Measurements from ENCODE around the gene NTRK2.
A peak's percentile ranks its signal among the peaks of the same experiment; 100 is the strongest.

Gene NTRK2

GRCh38 chr9:84950879-84951811 is 281.6 kb downstream of the NTRK2 start:
- Histone ChIP-seq H3K4me1 (ENCODE audit: control insufficient read depth, insufficient read depth, low read length) (no peaks in the 10 kb centered on the region), H3K4me3 (ENCODE audit: low read depth, low read length) (no peak overlapping the region), H3K36me3 (ENCODE audit: control insufficient read depth in 2 of 2, insufficient read depth in 1 of 2, low read length in 2 of 2) (no peaks in the 10 kb centered on the region), H3K27ac (ENCODE audit: extremely low read depth, low read depth, low read length) (no peak overlapping the region), H3K9me3 (ENCODE audit: control insufficient read depth, insufficient read depth, low read depth, low read length) (no peaks in the 10 kb centered on the region)
- ChIA-PET POLR2A (no interaction called here), CTCF (interaction anchor here (0.5 to 1.6 kb wide), 10 partner anchors 15 to 547 kb away, joined by 3 to 6 read pairs (median 4); no protein-coding TSS in a partner anchor)
- TF ChIP-seq ZNF184 (tag by site-specific recombination; IDR thresholded peaks at IDR 0.05) (no peak), ZNF394 (tag by site-specific recombination; IDR thresholded peaks at IDR 0.05; ENCODE audit: borderline replicate concordance) (no peak), ZEB2 (tag by site-specific recombination; IDR thresholded peaks at IDR 0.05) (no peak), ZNF555 (tag by site-specific recombination; conservative IDR thresholded peaks at IDR 0.05) (no peak), ZNF239 (tag by site-specific recombination; IDR thresholded peaks at IDR 0.05) (no peak), KLF8 (tag by site-specific recombination; IDR thresholded peaks at IDR 0.05) (no peak)

- H3K27ac ChIP-seq (ENCODE audit: extremely low read depth, low read depth, low read length): no peak overlapping the region
- TF ChIP-seq ZNF518A (tag by site-specific recombination; conservative IDR thresholded peaks at IDR 0.05; ENCODE audit: low read depth) (no peak), ZNF768 (tag by site-specific recombination; IDR thresholded peaks at IDR 0.05) (peak; percentile 51; the same call in 1 of the 2 replicates)
- H3K4me3 ChIP-seq (ENCODE audit: low read depth, low read length): no peak overlapping the region
- H3K36me3 ChIP-seq (ENCODE audit: control insufficient read depth in 2 of 2, insufficient read depth in 1 of 2, low read length in 2 of 2): no peaks in the 10 kb centered on the region
- CTCF ChIA-PET: interaction anchor here (0.7 to 1.1 kb wide), 2 partner anchors 37 to 38 kb away, joined by 3 read pairs; no protein-coding TSS in a partner anchor
- POLR2A ChIA-PET: no interaction called here
- H3K4me1 ChIP-seq (ENCODE audit: control insufficient read depth, insufficient read depth, low read length): no peaks in the 10 kb centered on the region
- H3K9me3 ChIP-seq (ENCODE audit: control insufficient read depth, insufficient read depth, low read depth, low read length): no peaks in the 10 kb centered on the region
These were observed 283.8 kb downstream of the NTRK2 start for GRCh38 chr9:84953252-84953773.

- CTCF ChIA-PET: interaction anchor here (0.6 to 1.9 kb wide), 19 partner anchors 8 to 556 kb away, joined by 3 to 9 read pairs (median 4); no protein-coding TSS in a partner anchor
- no peaks in the 10 kb centered on the region for H3K9me3 ChIP-seq (ENCODE audit: control insufficient read depth, insufficient read depth, low read depth, low read length)
- no peak overlapping the region for H3K4me3 ChIP-seq (ENCODE audit: low read depth, low read length)
- H3K27ac ChIP-seq (ENCODE audit: extremely low read depth, low read depth, low read length): no peak overlapping the region
- POLR2A ChIA-PET: no interaction called here
- no peaks in the 10 kb centered on the region for H3K4me1 ChIP-seq (ENCODE audit: control insufficient read depth, insufficient read depth, low read length)
- no peaks in the 10 kb centered on the region for H3K36me3 ChIP-seq (ENCODE audit: control insufficient read depth in 2 of 2, insufficient read depth in 1 of 2, low read length in 2 of 2)
- TF ChIP-seq ZNF660 (tag by site-specific recombination; IDR thresholded peaks at IDR 0.05): peak; percentile 71
- 0 out of 2 replicates have a peak, but pooled peaks have one; percentile 24 for TF ChIP-seq ZNF2 (tag by site-specific recombination; IDR thresholded peaks at IDR 0.05)
- TF ChIP-seq ZNF600 (tag by site-specific recombination; IDR thresholded peaks at IDR 0.05): peak; percentile 69
- TF ChIP-seq, protein P1, sequence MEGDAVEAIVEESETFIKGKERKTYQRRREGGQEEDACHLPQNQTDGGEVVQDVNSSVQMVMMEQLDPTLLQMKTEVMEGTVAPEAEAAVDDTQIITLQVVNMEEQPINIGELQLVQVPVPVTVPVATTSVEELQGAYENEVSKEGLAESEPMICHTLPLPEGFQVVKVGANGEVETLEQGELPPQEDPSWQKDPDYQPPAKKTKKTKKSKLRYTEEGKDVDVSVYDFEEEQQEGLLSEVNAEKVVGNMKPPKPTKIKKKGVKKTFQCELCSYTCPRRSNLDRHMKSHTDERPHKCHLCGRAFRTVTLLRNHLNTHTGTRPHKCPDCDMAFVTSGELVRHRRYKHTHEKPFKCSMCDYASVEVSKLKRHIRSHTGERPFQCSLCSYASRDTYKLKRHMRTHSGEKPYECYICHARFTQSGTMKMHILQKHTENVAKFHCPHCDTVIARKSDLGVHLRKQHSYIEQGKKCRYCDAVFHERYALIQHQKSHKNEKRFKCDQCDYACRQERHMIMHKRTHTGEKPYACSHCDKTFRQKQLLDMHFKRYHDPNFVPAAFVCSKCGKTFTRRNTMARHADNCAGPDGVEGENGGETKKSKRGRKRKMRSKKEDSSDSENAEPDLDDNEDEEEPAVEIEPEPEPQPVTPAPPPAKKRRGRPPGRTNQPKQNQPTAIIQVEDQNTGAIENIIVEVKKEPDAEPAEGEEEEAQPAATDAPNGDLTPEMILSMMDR (tag by site-specific recombination; IDR thresholded peaks at IDR 0.05): peak; percentile 92
- no peak for TF ChIP-seq GLIS1 (tag by site-specific recombination; IDR thresholded peaks at IDR 0.05)
- TF ChIP-seq KLF8 (tag by site-specific recombination; IDR thresholded peaks at IDR 0.05): 0 out of 2 replicates have a peak, but pooled peaks have one; percentile 23
- TF ChIP-seq ZNF561 (tag by site-specific recombination; IDR thresholded peaks at IDR 0.05; ENCODE audit: borderline replicate concordance): 0 out of 2 replicates have a peak, but pooled peaks have one; percentile 26
- TF ChIP-seq, protein P2, sequence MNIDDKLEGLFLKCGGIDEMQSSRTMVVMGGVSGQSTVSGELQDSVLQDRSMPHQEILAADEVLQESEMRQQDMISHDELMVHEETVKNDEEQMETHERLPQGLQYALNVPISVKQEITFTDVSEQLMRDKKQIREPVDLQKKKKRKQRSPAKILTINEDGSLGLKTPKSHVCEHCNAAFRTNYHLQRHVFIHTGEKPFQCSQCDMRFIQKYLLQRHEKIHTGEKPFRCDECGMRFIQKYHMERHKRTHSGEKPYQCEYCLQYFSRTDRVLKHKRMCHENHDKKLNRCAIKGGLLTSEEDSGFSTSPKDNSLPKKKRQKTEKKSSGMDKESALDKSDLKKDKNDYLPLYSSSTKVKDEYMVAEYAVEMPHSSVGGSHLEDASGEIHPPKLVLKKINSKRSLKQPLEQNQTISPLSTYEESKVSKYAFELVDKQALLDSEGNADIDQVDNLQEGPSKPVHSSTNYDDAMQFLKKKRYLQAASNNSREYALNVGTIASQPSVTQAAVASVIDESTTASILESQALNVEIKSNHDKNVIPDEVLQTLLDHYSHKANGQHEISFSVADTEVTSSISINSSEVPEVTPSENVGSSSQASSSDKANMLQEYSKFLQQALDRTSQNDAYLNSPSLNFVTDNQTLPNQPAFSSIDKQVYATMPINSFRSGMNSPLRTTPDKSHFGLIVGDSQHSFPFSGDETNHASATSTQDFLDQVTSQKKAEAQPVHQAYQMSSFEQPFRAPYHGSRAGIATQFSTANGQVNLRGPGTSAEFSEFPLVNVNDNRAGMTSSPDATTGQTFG (tag by site-specific recombination; IDR thresholded peaks at IDR 0.05; ENCODE audit: borderline replicate concordance): no peak
These were observed 284.5 kb downstream of the NTRK2 start for GRCh38 chr9:84953797-84954705.

Data from HEK293 (cell line).